HG02763 (cell line): Measurements from ENCODE around the gene HK3.

Source experiments
- ATAC-seq: cut with Tn5 transposase; IDR thresholded peaks from one replicate; pipeline ENCODE4 v1.9.1; 2021; ENCODE audit warnings: mild to moderate bottlenecking, moderate library complexity; ENCODE audit not compliant: unreplicated experiment

HK3 gene

DNA sequence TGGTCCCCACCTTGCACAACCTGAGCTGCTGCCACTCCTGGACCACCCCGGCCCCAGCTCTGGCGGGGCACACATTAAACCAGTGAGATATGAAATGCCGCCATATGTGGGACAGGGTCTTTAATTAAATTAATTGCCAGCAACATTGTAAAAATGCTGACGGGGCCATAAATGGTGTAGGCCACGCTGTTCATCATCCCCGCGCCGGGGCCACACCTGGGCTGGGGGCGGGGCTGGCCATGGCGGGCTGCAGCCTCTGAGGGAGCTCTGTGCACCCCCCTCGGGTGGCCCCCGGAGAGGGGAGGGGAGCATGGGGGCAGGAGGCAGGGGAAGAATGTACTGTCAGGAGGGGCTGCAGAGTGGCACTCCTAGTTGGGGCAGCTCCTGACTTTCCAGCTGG lies 47.8 kb downstream of the HK3 start:
- ATAC-seq, result no peak

DNA sequence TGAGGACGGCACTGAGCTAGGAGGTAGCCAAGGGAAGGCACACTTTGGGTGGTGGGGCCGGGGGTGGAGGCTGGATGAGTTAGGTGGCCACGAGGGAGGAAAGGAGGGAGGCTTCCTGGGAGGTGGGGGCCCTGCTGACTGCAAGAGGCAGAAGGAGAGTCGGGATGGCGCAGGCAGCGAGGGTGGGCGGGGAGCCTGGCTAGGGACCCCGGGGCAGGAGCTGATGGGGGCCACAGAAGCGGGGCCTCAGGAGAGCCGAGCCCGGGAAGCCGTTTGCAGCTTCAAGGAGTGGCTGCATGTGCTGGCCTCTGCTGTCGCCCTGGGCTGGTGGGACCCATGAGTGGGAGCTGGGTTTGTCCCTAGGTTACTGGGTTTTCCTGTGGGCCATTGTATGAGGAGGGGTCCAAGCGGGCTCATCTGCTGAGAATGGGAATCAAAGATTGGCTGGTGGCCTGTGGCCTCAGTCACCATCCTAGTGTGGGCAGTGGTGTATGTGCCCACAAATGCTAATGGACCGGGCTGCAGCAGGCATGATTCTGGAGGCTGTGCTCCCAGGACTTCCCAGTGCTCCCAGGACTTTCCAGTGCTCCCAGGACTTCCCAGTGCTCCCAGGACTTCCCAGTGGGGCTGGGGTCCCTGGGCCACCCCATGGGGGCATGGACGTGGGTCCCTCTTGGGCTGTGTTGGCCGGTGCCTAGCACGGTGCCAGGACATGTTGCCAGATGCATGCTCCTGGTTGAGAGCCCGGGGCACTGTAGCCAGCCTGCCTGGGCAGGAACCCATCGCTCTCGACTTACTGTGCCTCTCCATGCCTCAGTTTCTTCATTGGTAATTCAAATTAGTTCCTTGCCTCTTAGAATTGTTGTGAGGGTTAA lies 48.5 kb downstream of the HK3 start:
- ATAC-seq, result no peak

DNA sequence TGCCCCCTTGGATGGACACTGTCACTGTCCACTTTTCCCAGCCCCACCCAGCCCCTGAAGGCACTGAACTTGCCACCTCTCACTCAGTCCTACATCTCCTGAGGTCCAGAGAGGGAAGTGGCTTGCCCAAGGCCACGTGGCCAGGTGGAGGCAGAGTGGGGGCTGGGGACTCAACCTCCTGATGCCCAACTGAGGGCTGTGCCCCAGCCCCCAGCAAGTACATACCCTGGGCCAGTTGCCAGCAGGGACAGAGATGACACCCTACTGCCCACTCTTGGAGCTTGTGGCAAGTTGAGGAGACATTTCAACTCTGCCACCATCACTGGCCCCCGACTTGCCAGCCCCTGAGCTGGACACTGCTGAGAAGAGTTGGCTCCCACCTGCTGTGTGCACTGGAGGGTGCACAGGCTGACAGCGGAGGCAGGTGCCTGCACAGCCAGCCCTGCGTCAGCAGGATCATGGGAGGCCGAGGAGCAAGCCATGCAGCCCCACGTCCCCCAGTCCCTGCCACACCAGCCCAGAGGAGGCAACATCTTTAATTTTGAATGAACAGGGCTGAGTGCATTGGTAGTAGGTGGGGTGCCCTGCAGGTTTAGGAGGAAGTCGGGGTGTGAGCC lies 49.4 kb downstream of the HK3 start:
- no peak for ATAC-seq

DNA sequence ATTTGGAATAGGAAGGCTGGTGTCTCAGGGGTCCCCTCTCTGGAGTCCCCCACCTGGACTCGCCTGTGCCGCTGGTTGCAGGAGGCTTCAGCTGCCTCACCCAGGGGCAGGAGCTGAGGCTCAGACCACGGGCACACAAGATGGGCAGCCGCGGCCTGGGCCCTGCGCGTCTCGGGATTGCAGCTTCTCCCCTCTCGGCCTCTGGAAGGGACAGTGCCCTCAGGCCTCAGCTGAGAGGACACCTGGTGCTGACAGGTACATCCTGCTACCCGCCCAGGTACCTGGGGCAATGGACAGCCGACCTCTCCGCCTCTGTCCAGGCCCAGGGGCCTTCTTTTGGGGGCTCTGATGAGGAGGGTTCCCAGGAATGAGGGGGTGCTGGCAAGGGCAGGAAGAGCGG lies 50.5 kb downstream of the HK3 start:
- ATAC-seq, result no peak

DNA sequence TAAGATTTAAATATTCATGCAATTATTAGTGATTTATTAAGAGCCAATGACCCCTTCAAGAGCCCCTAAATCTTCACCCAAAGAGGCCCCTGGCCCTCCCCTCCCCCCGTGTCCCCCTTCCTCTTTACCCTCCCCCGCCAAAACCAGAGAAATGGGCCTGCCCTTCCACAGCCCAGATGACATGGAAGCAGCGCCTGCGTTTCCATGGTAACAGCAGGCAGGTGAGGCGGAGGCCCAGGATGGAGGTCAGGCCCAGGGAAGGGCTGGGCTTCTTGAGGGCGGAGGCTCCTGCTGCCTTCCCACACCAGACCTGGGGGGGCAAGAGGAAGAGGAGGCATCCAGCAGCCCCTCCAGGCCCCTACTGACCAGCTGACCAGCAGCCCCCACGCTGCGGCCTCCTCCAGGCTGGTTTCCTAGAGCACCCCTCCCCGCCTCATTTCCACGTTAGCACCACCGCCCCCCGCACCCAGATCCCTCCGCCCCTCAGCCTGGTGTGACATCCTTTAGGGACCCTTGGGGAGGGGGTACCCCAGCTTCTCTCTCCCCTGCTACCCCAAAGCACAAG lies 51.3 kb downstream of the HK3 start:
- ATAC-seq, result no peak

DNA sequence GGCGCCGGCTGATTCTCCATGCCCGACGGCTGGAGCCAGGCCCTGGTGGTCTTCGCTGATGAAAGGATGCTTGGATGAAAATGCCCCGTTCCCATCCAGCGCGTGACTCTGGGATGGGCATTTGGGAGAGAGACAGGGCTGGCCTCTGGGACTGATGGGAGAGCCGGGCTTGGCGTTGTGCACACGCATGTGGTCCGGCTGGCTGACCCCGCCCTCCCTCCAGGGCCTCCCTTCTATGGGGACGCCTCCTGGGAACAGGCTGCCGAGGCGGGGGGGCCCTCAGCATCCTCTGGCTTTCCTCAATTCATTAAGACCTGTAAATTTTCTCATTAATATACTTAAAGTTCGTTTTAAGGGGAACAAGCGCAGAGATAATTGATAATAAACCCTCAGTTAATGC lies 52.0 kb downstream of the HK3 start:
- no peak for ATAC-seq

DNA sequence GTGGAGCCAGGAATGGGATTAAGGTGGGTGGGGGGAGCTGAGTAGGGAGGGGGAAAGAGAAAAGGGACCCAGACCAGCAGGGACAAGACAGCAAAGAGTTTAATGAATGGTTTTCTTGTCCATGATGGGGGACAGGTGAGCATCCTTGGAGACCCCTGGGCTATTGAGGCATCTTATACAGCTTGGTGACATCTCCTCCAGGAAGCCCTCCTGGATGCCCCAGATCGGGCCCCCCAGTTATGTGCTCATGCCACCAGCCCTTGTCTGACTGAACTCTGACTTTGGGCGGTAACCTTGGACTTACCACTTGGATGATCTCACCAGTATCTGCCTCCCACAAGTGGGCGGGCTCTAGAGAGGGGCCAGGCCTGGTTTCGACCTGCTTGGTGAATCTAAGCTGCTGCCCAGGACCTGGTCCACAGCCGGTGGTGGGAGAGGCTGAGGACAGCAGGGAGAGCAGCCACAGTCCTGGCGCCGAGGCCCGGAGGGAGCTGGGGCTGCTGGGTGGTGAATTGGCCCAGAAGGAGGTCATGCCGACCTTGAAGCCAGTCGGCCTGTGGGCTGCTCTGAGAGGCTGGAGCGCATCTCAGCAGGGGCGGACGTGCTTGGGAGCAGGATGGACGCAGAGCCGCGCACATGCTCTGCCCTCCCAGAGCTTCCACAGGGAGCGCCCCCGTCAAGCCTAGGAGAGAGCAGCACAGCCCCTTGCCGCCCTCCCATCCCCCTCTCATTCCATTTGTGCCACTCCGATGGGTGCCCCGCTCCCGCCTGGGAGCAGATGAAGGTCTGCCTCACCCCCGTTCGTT lies 52.6 kb downstream of the HK3 start:
- no peak for ATAC-seq

DNA sequence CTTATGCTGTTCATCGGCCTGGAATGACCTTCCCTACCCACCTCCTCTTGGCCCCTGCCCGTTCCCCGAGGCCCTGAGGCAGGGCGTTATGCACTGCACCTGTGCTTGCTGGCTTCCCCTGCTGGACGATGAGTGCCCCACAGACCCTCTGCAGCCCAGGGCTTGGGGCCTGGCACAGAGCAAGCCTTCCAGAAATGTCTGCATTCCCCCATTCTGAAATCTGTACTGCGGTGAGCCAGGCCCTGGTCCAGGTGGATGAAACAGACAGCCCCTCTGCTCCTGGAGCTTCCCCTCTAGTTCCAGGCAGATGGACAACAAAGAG lies 53.8 kb downstream of the HK3 start:
- ATAC-seq, result no peak

DNA sequence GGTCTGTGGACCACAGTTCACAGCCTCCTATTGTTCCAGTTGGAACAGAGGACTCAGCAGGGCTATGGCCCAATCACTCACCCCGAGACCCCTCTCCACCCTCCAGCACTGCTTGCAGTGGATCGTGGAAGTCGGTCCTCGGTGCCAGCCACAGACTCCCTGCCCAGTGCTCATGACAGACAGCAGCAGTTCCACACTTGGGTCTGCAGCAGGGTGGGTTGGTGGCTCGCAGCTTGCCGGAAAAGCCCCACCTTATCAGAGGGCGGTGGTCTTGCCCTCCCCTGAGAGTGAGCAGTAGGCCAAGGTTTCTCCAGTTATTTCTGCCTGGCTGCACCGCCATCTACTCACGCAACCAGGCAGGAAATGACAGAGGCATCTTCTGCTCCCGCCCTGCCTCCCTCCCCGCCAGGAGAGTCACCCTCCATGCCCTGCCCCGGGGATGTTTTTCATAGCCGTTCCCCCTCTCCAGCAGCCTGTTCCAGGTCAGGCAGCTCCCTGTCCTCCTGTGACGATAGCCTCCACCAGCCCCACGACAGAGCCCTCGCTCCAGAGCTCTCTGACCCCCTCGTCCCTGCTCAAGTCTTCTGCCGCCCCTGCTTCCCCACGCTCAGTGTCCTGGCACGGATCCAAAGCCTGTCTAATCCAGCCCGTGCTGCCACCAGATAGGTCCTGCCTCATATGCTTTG lies 54.3 kb downstream of the HK3 start:
- no peak for ATAC-seq

DNA sequence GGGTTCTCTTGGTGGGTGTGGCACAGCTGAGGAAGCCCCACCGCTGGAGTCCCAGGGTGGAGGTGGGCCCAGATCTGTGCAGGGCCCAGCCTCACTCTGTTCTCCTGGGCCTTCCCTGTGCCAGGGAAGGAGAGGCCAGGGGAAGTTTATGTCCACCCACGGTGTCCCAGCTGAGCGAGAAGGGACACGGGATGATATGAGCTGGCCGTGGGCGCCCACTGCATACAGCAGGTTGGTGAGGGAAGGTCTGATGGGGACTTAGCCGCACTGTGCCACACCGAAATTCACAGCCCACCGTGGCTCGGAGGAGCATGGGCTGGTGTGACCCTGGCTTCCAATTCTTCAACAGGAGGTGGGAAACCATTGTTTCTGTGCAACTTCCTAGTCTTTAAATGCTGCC lies 54.9 kb downstream of the HK3 start:
- ATAC-seq, result no peak

DNA sequence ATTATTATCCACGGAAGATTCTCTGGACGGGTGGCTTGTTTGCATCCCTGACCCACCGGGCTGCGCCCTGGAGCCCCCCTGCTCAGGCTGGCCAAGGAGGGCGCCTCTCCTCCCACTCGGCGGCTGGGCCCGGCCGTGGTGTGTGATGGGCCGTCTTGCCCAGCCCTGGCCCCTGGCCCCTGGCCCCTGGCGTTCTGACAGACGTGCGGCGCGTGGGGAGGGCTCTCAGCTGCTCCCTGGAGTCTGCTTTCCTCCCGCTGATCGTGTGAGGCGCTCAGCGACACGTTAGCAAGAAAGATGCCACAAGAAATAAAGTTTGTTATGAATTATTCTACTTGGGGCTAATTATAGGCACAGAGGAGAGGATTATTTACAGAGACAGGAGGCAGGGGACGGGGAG lies 55.5 kb downstream of the HK3 start:
- ATAC-seq, result no peak

DNA sequence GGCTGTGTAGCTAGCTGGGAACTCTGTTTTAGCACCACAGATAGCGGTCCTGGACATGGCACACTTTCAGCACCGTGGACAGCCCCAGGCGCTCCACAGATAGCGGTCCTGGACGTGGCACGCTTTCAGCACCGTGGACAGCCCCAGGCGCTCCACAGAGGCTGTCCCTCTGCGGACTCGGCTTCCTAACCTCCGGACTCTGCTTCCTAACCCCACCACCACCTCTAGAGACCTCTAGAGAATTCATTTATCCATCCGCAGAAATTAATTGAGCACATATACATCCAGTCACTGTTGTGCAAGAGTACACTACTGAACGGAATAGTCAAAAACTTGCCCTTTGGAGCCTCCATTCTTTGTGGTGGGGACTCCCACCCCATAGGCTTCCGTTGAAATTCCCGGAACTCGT lies 61.4 kb downstream of the HK3 start:
- ATAC-seq, result no peak

DNA sequence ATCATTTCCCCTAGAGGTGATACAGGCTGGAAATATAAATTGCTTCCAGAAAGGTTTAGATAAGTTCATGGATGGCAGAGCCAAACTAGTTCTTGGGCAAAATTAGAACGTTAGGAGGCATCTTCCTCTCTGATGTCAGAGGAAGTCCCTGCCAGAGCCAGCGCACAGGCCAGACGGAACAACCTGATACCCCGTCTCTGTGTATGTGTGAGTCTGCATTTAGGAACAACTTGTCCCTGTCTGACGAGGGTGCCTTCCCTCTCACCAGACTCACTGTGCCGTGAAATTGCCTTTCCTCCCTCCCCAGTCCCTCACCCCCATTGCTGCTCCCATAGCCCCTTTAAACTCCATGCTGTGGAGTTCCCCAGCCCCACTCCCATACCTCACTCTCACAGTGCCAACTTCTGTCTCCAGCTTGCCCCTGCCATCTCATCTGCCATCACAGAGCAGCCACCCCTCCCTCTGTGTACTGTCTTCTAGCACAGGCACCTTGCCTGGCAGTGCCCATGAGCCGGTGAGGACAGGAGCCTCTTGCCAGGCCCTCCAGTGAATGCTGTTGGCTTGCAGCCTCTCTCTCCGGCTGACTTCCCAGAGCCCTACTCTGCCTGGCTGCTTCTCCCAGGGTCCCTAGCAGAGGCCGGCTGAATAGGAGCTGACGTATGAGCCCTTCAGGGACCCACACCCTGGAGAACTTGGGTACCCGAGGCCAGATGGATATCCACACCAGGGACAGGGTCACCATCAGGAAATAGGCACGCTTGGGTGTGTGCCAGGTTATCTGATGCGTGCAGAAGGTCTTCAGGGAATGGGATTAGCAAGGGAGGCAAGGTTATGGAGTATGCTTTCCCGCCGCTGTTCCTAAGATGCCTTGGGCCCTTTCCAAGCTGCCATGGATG lies 62.1 kb downstream of the HK3 start:
- ATAC-seq, result no peak

DNA sequence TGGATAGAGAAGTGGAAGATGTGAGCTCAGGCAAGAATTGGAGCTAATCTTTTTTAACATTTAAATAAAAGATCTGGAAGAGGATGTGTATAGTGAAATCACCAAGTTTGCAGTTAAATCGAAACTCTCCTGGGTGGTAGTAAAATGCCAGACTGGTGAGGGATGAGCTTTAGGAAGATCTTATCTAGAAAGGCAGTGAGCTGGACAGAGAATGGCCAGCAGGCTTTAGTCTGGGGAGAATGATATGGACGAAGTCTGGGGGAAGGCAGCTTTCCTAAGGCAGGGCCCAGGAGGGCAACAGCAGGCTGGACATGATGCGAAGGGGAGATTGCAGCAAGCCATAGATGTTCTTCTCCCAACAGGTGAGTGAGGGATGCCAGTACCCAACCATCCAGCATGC lies 63.2 kb downstream of the HK3 start:
- ATAC-seq, result no peak

DNA sequence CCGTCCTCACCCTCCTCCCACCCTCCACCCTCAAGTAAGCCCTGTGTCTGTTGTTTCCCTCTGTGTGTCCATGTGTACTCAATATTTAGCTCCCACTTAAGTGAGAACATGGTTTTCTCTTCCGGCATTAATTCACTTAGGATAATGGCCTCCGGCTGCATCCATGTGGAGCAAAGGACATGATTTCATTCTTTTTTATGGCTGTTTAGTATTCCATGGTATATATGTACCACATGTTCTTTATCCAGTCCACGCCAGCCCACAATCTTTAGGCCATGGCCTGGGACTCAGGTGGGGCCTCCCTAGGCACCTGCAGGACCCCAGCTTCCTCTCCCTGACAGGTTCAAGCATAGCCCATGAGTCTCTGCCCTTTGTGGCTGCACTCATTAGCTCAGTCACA lies 65.9 kb downstream of the HK3 start:
- no peak for ATAC-seq

DNA sequence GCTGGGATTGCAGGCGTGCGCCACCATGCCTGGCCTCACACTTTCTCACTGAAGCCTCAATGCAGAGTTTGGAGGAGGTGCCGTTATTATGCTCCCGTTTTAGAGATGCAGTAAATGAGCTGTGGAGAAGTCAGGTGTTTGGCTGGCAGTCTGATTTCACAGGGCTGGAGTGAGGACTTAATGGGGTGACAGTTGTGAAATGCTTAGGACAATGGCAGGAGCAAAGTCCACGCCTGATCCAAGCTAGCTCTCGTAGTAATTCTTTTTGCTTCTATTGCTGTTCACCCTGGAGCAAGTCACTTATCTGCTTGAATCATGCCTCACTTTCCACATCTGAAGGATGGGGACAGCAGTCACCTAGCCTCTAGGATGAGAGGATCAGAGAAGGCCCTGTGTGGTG lies 67.0 kb downstream of the HK3 start:
- ATAC-seq, result no peak

DNA sequence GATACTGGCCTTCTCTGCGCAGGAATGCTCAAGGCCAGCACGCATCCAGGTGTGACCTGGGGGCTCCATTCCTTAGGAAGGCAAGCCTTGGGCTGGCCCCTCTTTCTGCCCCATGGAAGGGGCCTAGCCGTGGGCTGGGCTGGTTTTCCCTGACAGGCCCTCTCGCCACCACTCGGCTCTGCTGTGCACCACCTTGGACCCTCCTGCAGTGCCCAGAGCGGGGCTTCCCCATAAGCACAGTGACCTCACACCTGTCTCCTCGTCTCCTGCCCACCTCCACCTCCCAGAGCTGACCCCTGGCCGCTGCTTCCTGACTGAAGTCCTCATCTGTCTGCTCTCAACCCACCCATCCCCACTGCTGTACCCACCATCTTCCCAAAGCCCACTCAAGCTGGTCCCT lies 67.7 kb downstream of the HK3 start:
- ATAC-seq, result no peak

DNA sequence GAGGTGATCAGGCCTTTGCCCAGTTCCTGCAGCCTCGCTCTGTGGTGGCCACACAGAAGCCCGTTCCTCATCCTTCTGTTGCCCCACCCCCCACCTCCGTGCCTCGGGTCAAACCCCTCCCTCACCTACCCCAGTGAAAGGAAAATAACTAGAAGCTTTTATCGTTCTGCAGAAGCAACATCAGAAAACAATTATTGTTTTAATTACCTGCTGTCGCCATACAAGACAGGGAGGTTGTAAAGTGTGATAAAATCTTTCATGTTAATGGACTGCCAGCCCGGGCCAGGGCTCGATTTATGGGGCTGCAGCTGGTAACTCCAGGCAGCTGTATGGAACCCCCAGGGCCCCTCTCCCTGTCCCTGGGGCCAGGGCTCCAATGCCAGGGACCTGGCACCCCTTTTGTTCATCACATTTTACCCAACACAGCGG lies 68.1 kb downstream of the HK3 start:
- no peak for ATAC-seq
